ENCODE data around the gene GGT7.
"Not testable (repeated sequence)": the region's sequence is repeated elsewhere in the genome, so short reads cannot be mapped to it uniquely, and the experiment has no call there.

Gene GGT7

GRCh38 chr20:34843421-34843820 is 29.2 kb downstream of the GGT7 start:
- no peak for DNase-seq

GRCh38 chr20:34842143-34842542 is 30.5 kb downstream of the GGT7 start:
- no peak for DNase-seq

GRCh38 chr20:34834459-34834893 is 38.2 kb downstream of the GGT7 start:
- no peak for DNase-seq

- DNase-seq: no peak
Observed at GRCh38 chr20:34831936-34832335, 40.7 kb downstream of the GGT7 start.

GRCh38 chr20:34829191-34829590 is 43.5 kb downstream of the GGT7 start:
- no peak for DNase-seq

GRCh38 chr20:34825530-34826362 is 46.9 kb downstream of the GGT7 start, which contains the start of gene NCOA6:
Gene NCOA6, minus strand, starts transcription at chr20:34825651. Its CDS starts 43,296 bp downstream, at chr20:34782355.
- peak; percentile 9 for DNase-seq

- DNase-seq: no peak
Observed at GRCh38 chr20:34824806-34825529, 47.7 kb downstream of the GGT7 start.

- peak; percentile 51 for DNase-seq
Observed at GRCh38 chr20:34824452-34824805, 48.2 kb downstream of the GGT7 start.

- no peak for DNase-seq
Observed at GRCh38 chr20:34824026-34824425, 48.6 kb downstream of the GGT7 start.

GRCh38 chr20:34820805-34821578 is 51.7 kb downstream of the GGT7 start:
- no peak for DNase-seq

- no peak for DNase-seq
Observed at GRCh38 chr20:34817801-34818200, 54.9 kb downstream of the GGT7 start.

- DNase-seq: no peak
Observed at GRCh38 chr20:34817072-34817471, 55.6 kb downstream of the GGT7 start.

GRCh38 chr20:34815636-34816035 is 57.0 kb downstream of the GGT7 start:
- no peak for DNase-seq

- no peak for DNase-seq
Observed at GRCh38 chr20:34808583-34808982, 64.1 kb downstream of the GGT7 start.

- not testable (repeated sequence) for DNase-seq
Observed at GRCh38 chr20:34807944-34808465, 64.7 kb downstream of the GGT7 start.

- DNase-seq: no peak
Observed at GRCh38 chr20:34806255-34806654, 66.4 kb downstream of the GGT7 start.

- no peak for DNase-seq
Observed at GRCh38 chr20:34798871-34799270, 73.8 kb downstream of the GGT7 start.

GRCh38 chr20:34798328-34798727 is 74.3 kb downstream of the GGT7 start:
- DNase-seq: no peak

- no peak for DNase-seq
Observed at GRCh38 chr20:34797012-34797995, 75.4 kb downstream of the GGT7 start.

Data from NCI-H187 treated with DMSO at 0.1 percent for 48 hours (cell line).